Lower leg skin (tissue), 3 donors: ENCODE data around the gene PIGS.
"Not testable (repeated sequence)": the region's sequence is repeated elsewhere in the genome, so short reads cannot be mapped to it uniquely, and the experiment has no call there.

Experiments
- CTCF ChIP-seq, 3 donors: fragments of 450-650 bp; IDR thresholded peaks; one replicate each; pipeline ENCODE4 v1.5.1; 2016; ENCODE audit warnings: antibody characterized with exemption in 3 of 3, mild to moderate bottlenecking in 3 of 3, moderate library complexity in 2 of 3
- POLR2A ChIP-seq, 2 donors: fragments of 450-650 bp; IDR thresholded peaks; one replicate each; pipeline ENCODE4 v1.6.1; 2016 to 2017; ENCODE audit warnings: antibody characterized with exemption in 2 of 2, mild to moderate bottlenecking in 1 of 2, moderate library complexity in 1 of 2

GRCh38 chr17:28576016-28576415 is 4.7 kb upstream of the PIGS start:
- TF ChIP-seq CTCF, POLR2A (IDR thresholded peaks at IDR 0.05): not testable (repeated sequence)
